Natural killer cell (primary cell): ENCODE results near the gene TGM4. TPM values are rescaled to one million over a fixed set of nuclear protein-coding genes. Genes with fewer than 3 reads are reported as not detected.

Experiments
- ATAC-seq, 3 donors: fragments of 150-1000 bp in 2 of 3; fragments of 200-7000 bp in 1 of 3; cut with Tn5 transposase; 1 replicate in 1 of 3; 2 replicates in 2 of 3; pipeline ENCODE4 v1.10.0; 2021; ENCODE audit warnings: mild to moderate bottlenecking in 2 of 3, moderate library complexity in 2 of 3
- DNase-seq, 2 donors: peaks; one replicate each; pipeline versions ENCODE4 v3.0.0 to v3.0.0-alpha.2; 2013 to 2021; ENCODE audit warnings: mixed read lengths in 1 of 2
- H3K27ac ChIP-seq: one replicate; pipeline ENCODE4 v1.5.1; 2013; ENCODE audit warnings: mild to moderate bottlenecking, low read length
- H3K27me3 ChIP-seq: one replicate; pipeline ENCODE4 v1.6.1; 2013; ENCODE audit warnings: low read length; ENCODE audit not compliant: control insufficient read depth, insufficient read depth
- H3K36me3 ChIP-seq: one replicate; pipeline ENCODE4 v1.6.1; 2013; ENCODE audit warnings: low read length; ENCODE audit not compliant: control insufficient read depth, insufficient read depth
- H3K4me1 ChIP-seq: one replicate; pipeline ENCODE4 v1.6.1; 2013; ENCODE audit warnings: low read length; ENCODE audit not compliant: control insufficient read depth, insufficient read depth
- H3K4me3 ChIP-seq: one replicate; pipeline ENCODE4 v1.5.1; 2013; ENCODE audit warnings: low read length
- H3K9me3 ChIP-seq: one replicate; pipeline ENCODE4 v1.6.1; 2013; ENCODE audit warnings: low read length; ENCODE audit not compliant: control insufficient read depth, insufficient read depth
- H3K27ac Mint-ChIP-seq, 2 donors: one replicate each; pipeline ENCODE4 v1.8.0; 2022; ENCODE audit warnings: mild to moderate bottlenecking in 2 of 2, mixed read lengths in 2 of 2, moderate library complexity in 1 of 2
- H3K27me3 Mint-ChIP-seq, 2 donors: one replicate each; pipeline ENCODE4 v1.8.0; 2022; ENCODE audit warnings: low read depth in 2 of 2, mixed read lengths in 2 of 2
- H3K36me3 Mint-ChIP-seq: one replicate; pipeline ENCODE4 v1.8.0; 2022; ENCODE audit warnings: mixed read lengths
- H3K4me1 Mint-ChIP-seq, 2 donors: one replicate each; pipeline ENCODE4 v1.8.0; 2022; ENCODE audit warnings: mixed read lengths in 2 of 2
- H3K4me3 Mint-ChIP-seq: one replicate; pipeline ENCODE4 v1.8.0; 2022; ENCODE audit warnings: mild to moderate bottlenecking, moderate library complexity, mixed read lengths
- H3K9me3 Mint-ChIP-seq, 2 donors: one replicate each; pipeline ENCODE4 v1.8.0; 2022; ENCODE audit warnings: mixed read lengths in 2 of 2
- WGBS: methylation state at CpG from one replicate; pipeline ENCODE4 v1.1.7; 2013; ENCODE audit warnings: missing lambda C conversion rate; ENCODE audit not compliant: insufficient coverage; 5-methylcytosine and 5-hydroxymethylcytosine counted together
- intact Hi-C: fragments of 100-400 bp; cut with micrococcal nuclease; formaldehyde crosslinking; loops from one replicate; pipeline ENCODE4 v1.14.2; 2022
- total RNA-seq, 4 donors: library from RNA; stranded (reverse); fragments of 120-200 nt in 1 of 4; gene quantifications; one replicate each; pipeline versions ENCODE4 v1.2.3 to v1.2.4, GENCODE V29; 2013 to 2022
- TF ChIP-seq, protein P1 (sequence below): fragments of 200-600 bp; IDR thresholded peaks from one replicate; pipeline ENCODE4 v1.8.0; 2022; ENCODE audit warnings: antibody characterized with exemption

TGM4 gene
- total RNA-seq, 3 donors from 2014 or later (not counting 1 experiment from before 2014, with no cell fraction given) = not detected

DNA sequence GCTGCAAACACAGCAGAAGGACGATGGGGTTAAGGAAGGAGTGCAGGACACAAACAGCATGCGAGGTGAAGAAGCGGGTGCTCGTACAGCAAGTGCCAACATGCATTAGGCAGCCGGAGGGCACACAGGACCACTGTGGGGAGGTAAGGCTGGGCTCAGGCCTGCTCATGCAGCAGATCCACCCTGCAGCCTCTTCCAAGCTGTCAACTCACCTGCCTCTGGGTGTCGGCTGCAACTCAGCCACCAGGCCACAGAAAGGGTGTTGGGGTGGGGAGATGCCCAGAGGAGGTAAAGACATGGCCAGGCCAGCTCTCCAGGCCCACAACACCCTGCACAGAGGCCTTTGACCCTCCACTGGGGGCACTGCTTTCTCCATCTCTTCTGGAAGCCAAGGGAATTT lies 44.2 kb downstream of the TGM4 start:
- no peaks in the 10 kb centered on the region for H3K27me3 ChIP-seq
- TF ChIP-seq, protein P1, sequence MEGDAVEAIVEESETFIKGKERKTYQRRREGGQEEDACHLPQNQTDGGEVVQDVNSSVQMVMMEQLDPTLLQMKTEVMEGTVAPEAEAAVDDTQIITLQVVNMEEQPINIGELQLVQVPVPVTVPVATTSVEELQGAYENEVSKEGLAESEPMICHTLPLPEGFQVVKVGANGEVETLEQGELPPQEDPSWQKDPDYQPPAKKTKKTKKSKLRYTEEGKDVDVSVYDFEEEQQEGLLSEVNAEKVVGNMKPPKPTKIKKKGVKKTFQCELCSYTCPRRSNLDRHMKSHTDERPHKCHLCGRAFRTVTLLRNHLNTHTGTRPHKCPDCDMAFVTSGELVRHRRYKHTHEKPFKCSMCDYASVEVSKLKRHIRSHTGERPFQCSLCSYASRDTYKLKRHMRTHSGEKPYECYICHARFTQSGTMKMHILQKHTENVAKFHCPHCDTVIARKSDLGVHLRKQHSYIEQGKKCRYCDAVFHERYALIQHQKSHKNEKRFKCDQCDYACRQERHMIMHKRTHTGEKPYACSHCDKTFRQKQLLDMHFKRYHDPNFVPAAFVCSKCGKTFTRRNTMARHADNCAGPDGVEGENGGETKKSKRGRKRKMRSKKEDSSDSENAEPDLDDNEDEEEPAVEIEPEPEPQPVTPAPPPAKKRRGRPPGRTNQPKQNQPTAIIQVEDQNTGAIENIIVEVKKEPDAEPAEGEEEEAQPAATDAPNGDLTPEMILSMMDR = no peak
- no peak overlapping the region for H3K4me3 Mint-ChIP-seq
- no peaks in the 10 kb centered on the region for H3K27me3 Mint-ChIP-seq
- H3K27ac ChIP-seq = no peak overlapping the region
- H3K9me3 Mint-ChIP-seq = no peaks in the 10 kb centered on the region
- H3K36me3 Mint-ChIP-seq = peaks cover 7% of the 10 kb centered on the region
- no peak overlapping the region for H3K27ac Mint-ChIP-seq
- intact Hi-C loops = no loop called here
- no peaks in the 10 kb centered on the region for H3K9me3 ChIP-seq
- DNase-seq = no peak
- peaks cover 0 to 15% of the 10 kb centered on the region in 2 donors for H3K4me1 Mint-ChIP-seq
- no peaks in the 10 kb centered on the region for H3K4me1 ChIP-seq
- no peak for ATAC-seq
- WGBS = 97% methylated on average over 6 of the region's 6 CpGs
- peaks cover 22% of the 10 kb centered on the region for H3K36me3 ChIP-seq
- no peak overlapping the region for H3K4me3 ChIP-seq

DNA sequence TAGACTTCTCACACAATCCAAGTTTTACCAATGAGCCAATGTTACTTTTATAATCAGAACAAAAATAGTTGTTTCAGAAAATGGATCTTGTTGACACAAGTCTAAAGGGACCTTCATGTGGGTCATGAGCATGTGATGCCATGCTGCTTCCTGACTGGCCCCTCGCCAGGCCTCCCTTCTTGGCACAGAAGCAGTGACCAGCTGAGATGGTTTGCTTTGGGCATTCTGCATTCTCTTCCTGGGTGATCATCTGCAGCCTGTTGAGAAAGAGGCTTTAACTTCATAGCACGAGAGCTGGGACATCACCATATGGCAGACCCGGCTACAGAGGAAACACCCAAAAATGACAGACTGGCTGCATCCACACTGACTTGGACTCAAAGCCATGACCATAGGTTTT lies 45.7 kb downstream of the TGM4 start:
- Mint-ChIP-seq H3K4me3 (no peak overlapping the region), H3K27ac (no peak overlapping the region), H3K9me3 (no peaks in the 10 kb centered on the region), H3K36me3 (peaks cover 7% of the 10 kb centered on the region), H3K27me3 (no peaks in the 10 kb centered on the region), H3K4me1 (peaks cover 0 to 7% of the 10 kb centered on the region in 2 donors)
- DNase-seq (no peak), ATAC-seq (no peak)
- TF ChIP-seq, protein P1 = no peak
- intact Hi-C loops = no loop called here
- no peak overlapping the region for H3K27ac ChIP-seq
- H3K4me1 ChIP-seq = no peaks in the 10 kb centered on the region
- H3K27me3 ChIP-seq = no peaks in the 10 kb centered on the region
- peaks cover 22% of the 10 kb centered on the region for H3K36me3 ChIP-seq
- no peak overlapping the region for H3K4me3 ChIP-seq
- no peaks in the 10 kb centered on the region for H3K9me3 ChIP-seq
- WGBS = 98% methylated on average over 3 of the region's 3 CpGs

- Histone ChIP-seq H3K4me1 (no peaks in the 10 kb centered on the region), H3K4me3 (no peak overlapping the region), H3K36me3 (peaks cover 30% of the 10 kb centered on the region), H3K27ac (no peak overlapping the region), H3K9me3 (no peaks in the 10 kb centered on the region), H3K27me3 (no peaks in the 10 kb centered on the region)
- WGBS = 98% methylated on average over 3 of the region's 3 CpGs
- peaks cover 0 to 7% of the 10 kb centered on the region in 2 donors for H3K4me1 Mint-ChIP-seq
- intact Hi-C loops = no loop called here
- no peaks in the 10 kb centered on the region for H3K27me3 Mint-ChIP-seq
- TF ChIP-seq, protein P1 = no peak
- ATAC-seq (no peak), DNase-seq (no peak)
- no peak overlapping the region for H3K27ac Mint-ChIP-seq
- peaks cover 15% of the 10 kb centered on the region for H3K36me3 Mint-ChIP-seq
- H3K4me3 Mint-ChIP-seq = no peak overlapping the region
- H3K9me3 Mint-ChIP-seq = no peaks in the 10 kb centered on the region
These were observed 49.4 kb downstream of the TGM4 start for GRCh38 chr3:44923632-44924456.
